Measurements from ENCODE around the gene RNF32.
"Not testable (repeated sequence)": the region's sequence is repeated elsewhere in the genome, so short reads cannot be mapped to it uniquely, and the experiment has no call there.

The RNF32 gene

DNA sequence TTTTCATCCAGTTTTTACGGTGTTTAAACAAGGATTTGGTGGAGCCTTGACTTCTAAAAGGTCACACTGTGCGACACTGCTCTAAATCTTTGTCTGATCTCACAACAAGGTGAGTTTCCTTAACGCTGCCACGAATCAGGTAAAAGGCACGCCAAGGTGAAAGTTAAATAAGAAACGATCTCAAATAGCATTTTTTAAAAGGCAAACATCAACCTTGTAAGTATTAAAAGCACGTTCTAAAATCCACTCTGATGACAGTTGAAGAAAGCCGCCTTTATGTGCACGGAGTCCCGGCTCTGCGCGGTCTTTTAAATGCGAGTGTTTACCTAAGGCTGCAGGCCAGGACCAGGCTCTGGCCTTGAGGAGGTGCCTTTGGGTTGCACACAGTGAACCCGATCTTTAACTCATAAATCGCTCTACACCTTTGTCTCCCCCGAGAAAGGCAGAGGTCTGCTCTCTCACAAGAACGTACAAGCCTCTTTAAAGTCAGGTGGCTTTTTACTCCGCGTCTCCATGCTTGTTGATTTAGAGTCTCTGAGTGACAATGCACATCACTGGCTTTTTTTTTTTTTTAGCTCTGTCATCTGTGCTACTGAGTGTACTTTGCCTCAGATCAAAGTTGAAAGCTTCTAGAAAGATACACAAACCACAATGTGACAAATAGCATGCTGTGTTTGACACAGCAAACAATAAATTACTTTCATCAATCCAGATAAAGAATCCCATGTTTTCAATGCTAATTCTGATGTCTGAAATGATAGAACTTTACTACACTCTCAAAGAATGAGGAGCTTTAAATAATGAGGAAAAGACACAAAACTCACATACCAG is 25.9 kb upstream of the RNF32 start:
- DNase-seq = no peak

DNA sequence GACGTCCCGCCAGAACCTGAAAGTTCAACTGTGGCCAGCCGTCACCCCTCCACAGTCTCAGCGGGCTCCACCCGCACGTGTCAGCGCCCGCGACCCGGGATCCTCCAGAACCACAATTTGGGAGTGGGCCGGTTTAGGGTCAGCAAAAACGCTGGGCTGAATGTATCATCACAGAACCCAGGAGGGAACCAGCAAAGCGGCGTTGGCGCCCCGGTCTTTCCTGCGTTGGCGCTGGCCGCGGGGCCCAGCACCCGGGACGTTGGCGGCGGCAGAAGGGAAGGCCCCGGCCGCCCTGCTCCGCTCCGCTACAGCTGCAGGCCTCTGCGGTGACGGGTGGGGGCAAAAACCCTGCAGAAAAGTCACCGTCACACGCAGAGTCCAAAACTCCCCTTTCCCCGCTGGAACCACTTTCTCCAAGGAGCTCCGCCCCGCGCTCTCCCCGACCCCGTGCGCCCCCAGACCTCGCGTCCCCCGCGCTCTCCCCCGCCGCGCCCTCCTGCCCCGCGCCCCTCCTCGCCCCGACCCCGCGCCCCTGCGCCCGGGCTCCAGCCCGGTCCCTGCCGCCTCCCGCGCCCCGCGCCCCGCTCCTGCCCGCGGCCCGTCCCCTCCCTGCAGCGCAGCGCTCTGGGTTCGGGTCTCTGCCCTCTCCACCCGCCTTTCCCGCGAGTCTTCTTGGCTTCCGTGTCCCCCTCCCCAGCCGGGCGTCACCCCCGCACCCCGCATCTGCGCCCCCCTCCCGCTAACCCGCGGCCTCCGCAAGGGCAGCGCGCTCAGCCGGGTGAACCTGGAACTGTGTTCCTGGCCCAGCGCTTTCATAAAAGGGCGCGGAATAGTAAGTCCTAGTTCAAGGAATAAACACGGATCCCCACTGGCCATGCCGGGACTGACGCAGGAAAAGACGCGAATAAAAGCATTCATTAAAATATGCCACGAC is 24.0 kb upstream of the RNF32 start:
- DNase-seq = no peak

DNA sequence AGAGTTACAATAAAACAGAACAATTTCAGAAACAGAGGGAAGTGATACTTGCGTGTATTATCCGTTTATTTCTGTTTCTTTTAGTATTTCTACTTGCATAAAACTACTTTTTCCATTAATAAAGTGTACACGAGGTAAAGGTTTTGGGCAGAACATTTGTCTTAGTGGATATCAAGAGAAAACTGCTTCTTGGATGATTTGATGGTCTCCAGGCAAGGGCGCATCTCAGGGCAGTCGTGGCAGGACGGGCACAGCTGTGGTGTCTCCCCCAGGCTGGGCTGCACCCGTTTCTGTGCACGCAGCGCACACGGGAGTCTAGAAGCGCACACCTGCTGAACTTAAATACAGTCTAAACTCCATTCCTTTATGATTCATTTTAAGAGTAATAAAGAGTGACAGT is 23.4 kb upstream of the RNF32 start:
- no peak for DNase-seq

DNA sequence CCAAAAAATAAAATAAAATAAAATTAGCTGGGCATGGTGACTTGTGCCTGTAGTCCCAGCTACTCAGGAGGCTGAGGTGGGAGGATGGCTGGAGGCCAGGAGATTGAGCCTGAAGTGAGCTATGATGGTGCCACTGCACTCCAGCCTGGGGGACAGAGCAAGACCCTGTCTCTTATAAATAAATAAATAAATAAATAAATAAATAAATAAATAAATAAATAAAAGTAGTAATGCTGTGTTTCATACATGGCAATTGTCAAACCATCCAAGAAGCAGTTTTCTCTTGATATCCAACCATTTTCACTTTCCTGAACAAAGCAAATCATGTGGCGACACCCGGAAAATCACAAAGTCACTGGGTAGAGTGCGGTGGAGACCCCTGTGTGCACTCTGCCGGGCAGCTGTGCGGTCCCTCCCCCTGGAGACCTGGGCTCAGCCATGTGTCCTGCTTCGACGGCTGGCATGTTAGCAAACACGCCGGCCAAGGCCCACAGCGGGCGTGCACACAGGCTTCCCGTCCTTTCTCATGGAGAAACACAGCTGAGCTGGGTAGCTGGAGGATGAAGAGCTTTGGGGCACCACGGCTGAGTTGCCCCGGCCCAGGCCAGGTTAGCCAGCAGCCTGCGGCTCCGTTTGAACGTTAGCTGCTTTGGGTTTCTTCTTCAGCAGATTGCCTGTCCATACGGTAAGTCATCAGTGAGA is 22.3 kb upstream of the RNF32 start:
- no peak for DNase-seq

- no peak for DNase-seq
Observed at GRCh38 chr7:156618780-156619367, 21.7 kb upstream of the RNF32 start.

DNA sequence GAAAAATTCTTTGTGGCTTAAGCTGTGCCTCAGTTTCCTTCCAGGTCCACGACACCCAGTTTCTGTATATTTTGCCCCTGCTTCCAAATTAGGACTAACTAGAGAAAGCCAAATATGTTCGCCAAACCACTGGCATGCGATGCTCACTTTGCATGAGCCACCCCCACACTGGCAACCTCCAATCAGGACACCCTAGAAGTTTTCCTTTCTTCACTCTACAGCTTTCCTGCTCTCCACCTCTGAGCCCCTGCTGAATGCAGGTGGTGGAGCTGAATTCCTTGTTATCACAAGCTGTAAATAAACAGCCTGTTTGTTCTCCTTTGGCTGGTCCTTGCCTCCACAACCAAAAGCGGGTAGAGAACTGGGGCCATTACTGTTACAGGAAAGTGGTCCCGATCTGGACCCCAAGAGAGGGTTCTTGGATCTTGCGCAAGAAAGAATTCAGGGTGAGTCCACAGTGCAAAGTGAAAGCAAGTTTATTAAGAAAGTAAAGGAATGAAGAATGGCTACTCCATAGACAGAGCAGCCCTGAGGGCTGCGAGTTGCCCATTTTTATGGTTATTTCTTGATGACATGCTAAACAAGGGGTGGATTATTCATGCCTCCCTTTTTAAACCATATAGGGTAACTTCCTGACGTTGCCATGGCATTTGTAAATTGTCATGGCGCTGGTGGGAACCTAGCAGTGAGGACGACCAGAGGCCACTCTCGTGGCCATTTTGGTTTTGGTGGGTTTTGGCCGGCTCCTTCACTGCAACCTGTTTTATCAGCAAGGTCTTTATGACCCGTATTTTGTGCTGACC is 20.9 kb upstream of the RNF32 start:
- DNase-seq = not testable (repeated sequence)

DNA sequence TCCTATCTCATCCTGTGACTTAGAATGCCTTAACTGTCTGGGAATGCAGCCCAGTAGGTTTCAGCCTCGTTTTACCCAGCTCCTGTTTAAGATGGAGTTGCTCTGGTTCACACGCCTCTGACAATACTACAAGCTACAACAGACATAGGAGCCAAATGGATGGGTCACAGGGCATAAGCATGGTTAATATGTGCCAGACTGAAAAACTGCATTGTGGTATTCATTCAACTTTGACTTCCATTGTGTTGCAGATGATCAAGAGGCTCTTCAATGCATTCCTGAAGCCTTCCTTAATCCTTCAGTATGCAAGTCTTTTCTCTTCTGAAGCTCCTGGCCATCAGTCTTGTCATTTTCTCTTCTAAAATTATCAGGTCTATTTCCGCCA is 20.3 kb upstream of the RNF32 start:
- no peak for DNase-seq

DNA sequence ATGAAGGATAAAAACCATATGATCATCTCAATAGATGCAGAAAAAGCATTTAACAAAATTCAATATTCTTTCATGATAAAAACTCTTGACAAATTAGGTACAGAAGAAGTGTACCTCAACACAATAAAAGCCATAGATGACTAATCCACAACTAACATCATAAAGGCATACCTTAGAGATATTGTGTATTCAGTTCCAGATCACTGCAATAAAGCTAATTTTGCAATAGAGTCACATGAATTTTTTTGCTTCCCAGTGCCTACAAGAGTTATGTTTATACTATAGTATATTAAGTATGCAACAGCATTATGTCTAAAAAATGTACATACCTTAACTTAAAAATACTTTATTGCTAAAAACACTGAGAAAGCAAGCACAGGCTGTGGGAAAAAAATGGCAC is 18.9 kb upstream of the RNF32 start:
- DNase-seq = no peak

DNA sequence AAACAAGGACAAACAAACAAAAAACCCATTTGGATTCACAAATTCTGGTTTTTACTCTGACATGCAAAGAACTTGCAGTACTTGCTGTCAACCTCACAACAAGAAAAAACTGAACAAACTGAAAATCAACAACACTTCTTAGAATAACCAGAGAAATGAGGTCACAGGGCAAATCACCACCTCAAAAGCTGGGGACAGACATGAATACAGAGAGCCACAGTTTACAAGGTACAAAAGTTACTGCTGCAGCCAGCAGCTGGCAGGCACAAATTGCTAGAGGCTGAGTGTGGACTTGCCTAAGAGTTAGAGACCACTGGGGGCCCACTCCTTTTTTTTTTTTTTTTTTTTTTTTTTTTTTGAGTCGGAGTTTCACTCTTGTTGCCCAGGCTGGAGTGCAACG is 15.0 kb upstream of the RNF32 start:
- no peak for DNase-seq

- DNase-seq = no peak
Observed at GRCh38 chr7:156626220-156626895, 14.2 kb upstream of the RNF32 start.

DNA sequence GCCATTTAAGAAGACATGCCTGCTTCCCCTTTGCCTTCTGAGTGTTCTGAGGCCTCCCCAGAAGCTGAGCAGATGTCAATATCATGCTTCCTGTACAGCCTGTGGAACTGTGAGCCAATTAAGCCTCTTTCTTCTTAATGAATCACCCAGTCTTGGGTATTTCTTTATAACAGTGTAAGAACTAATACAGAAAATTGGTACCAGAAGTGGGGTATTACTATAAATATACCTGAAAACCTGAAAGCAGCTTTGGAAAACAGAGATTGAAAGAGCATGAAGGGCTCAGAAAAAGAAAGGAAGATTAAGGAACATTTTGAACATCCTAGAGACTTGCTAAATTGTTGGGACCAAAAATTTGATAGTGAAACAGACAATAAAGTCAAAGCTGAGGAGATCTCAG is 12.0 kb upstream of the RNF32 start:
- DNase-seq = no peak

DNA sequence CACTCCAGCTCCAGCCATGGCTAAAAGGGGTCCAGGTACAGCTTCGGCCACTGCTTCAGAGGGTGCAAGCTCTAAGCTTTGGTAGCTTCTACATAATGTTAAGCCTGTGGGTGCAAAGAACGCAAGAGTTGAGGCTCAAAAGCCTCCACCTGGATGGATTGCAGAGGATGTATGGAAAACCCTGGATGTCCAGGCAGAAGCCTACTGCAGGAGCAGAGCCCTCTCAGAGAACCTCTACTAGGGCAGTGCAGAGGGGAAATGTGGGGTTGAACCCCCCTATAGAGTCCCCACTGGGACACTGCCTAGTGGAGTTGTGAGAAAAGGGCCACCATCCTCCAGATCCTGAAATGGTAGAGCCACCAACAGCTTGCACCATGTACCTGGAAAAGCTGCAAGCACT is 10.7 kb upstream of the RNF32 start:
- DNase-seq = no peak

DNA sequence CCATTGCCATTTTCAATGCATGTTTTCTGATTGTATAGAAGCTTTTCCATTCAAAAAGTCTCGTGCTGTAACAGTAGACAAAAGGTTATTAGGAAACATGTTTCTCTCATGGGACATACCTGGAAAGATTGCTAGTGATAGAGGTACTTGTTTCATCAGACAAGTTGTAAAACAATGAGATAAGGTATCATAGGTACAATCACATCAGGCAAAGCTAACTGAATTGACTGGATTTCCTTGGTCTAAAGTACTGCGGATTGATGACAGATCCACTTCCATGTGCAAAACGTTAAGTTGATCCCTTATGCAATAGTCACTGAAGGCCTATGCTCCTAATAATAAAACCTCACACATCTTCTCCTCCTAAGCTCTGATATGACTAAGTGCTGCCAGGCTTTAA is 6.5 kb upstream of the RNF32 start:
- no peak for DNase-seq

GRCh38 chr7:156635529-156636385 is 4.8 kb upstream of the RNF32 start:
- DNase-seq = no peak

DNA sequence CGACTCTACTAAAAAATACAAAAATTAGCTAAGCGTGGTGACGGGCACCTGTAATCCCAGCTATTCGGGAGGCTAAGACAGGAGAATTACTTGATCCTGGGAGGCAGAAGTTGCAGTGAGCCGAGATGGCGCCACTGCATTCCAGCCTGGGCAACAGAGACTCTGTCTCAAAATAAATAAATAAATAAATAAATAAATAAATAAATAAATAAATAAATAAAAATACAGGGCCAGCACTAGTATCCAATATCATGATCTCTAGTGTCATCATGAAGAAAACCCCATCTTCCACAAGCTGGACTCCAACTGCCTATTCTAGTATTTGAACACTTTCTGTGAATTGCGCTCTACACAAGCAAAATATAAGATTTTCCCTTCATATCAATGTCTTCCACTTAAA is 3.5 kb upstream of the RNF32 start:
- DNase-seq = not testable (repeated sequence)

DNA sequence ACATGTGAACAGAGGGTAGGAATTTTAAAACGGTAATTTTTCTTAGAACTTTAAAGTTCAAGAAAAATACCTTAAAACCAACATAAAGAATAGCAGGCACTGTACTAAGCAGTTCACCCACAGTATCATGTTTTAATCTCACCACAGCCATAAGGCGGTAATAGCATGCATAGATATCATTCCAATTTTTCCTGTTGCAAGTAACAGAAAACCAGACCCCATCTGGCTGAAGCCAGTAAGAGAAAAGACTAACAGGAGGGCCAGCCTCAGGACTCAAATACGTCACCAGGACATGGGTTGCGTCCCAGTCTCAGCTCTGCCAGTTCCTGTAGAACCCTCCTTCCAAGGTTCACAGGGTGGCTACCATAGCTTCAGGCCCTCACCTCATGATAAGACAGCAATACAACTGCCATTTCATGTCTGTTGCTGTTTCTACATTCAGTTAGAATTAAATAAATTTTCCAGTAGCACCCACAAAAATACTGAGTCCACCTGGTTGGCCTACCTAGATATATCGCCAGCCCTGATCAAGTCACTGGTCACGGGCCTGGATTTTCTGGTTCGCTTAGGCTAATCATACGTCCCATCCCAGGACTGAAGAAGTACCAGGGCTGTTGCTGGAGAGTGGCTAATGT is 2.0 kb upstream of the RNF32 start:
- DNase-seq = no peak

- peak; percentile 29 for DNase-seq
Observed at GRCh38 chr7:156639426-156640256, 933 bp upstream of the RNF32 start.

DNA sequence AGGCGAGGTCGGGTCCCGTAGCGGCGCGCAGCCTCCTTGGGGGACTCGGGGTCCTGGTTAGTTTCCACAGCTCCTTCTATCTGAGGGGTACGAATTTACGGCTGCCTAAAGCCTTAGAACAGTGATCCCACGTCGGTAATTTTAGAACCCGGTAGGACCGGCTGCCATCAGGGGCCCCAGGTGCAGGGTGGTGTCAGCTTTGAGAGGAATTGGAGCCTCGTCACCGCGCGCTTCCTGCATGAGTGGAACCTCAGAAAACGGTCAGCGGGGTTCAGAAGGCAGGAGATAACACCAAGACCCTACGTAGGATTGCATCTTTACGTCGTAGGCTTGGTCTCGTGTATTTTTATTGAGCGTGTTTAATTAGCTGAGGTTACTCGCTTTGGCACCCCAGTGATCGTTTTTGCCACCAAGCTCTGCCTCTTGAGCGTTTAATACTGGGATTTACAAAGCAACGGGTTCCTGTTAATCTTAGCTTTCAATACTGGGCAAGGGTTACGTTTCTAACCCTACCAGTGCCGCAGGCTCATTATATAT is 443 bp downstream of the RNF32 start:
- DNase-seq = peak; percentile 43
